Gastroesophageal sphincter (tissue), 4 donors: ENCODE measurements around the gene CASK. TPM values are rescaled to one million over a fixed set of nuclear protein-coding genes. Genes with fewer than 3 reads are reported as not detected.

ENCODE experiments used
- ATAC-seq: fragments of 150-250 bp; one replicate; pipeline ENCODE4 v1.9.1; 2016; ENCODE audit warnings: mild to moderate bottlenecking, moderate library complexity
- H3K27ac ChIP-seq, 4 donors: fragments of 200-600 bp; sonication (generic) in 3 of 4; 1 replicate in 3 of 4; 2 replicates in 1 of 4; pipeline ENCODE4 v1.5.1; 2016 to 2019
- H3K27me3 ChIP-seq: fragments of 200-600 bp; sonication (generic); one replicate; pipeline ENCODE4 v1.5.1; 2019
- H3K36me3 ChIP-seq, 2 donors: fragments of 200-600 bp; sonication (generic); one replicate each; pipeline ENCODE4 v1.5.1; 2019; ENCODE audit warnings: control low read depth in 1 of 2
- H3K4me1 ChIP-seq, 3 donors: fragments of 200-600 bp; sonication (generic); 1 replicate in 2 of 3; 2 replicates in 1 of 3; pipeline ENCODE4 v1.5.1; 2016 to 2019; ENCODE audit warnings: control low read depth in 2 of 3
- H3K4me3 ChIP-seq, 2 donors: fragments of 200-600 bp; sonication (generic); one replicate each; pipeline ENCODE4 v1.5.1; 2019; ENCODE audit warnings: mild to moderate bottlenecking in 1 of 2, moderate library complexity in 1 of 2
- H3K9me3 ChIP-seq, 3 donors: fragments of 200-600 bp; sonication (generic); one replicate each; pipeline ENCODE4 v1.5.1; 2017 to 2019; ENCODE audit warnings: control low read depth in 2 of 3
- CTCF ChIP-seq, 4 experiments: fragments of 200-600 bp in 2 of 4; fragments of 450-650 bp in 2 of 4; sonication (generic) in 1 of 4; IDR thresholded peaks; one replicate each; pipeline ENCODE4 v1.5.1; 2017 to 2019; ENCODE audit warnings: antibody characterized with exemption in 4 of 4, mild to moderate bottlenecking in 2 of 4, moderate library complexity in 2 of 4
- EP300 ChIP-seq: sonication (generic); formaldehyde crosslinking; IDR thresholded peaks from one replicate; pipeline ENCODE4 v1.6.1; 2017; ENCODE audit warnings: antibody characterized with exemption, mild to moderate bottlenecking
- POLR2A ChIP-seq, 2 donors: fragments of 450-650 bp; IDR thresholded peaks; one replicate each; pipeline ENCODE4 v1.6.1; 2017; ENCODE audit warnings: antibody characterized with exemption in 2 of 2, mild to moderate bottlenecking in 2 of 2, moderate library complexity in 1 of 2
- POLR2AphosphoS5 ChIP-seq: sonication (generic); formaldehyde crosslinking; IDR thresholded peaks from one replicate; pipeline ENCODE4 v1.6.1; 2017; ENCODE audit warnings: antibody characterized with exemption
- WGBS, 2 donors: methylation state at CpG; one replicate each; pipeline ENCODE4 v1.1.5; 2018; ENCODE audit warnings: low coverage in 1 of 2; 5-methylcytosine and 5-hydroxymethylcytosine counted together
- total RNA-seq, 4 donors: library from RNA; depleted of rRNA; stranded (reverse); fragments of >200 nt; gene quantifications; one replicate each; pipeline ENCODE4 v1.1.0, GENCODE V29; 2016

The CASK gene
- total RNA-seq, 4 donors from 2014 or later: 22.6 to 55.0 (median 30.5) TPM

GRCh38 chrX:41591906-41592305, 331.4 kb downstream of the CASK start:
- no peak overlapping the region for H3K27ac ChIP-seq
- no peaks in the 10 kb centered on the region for H3K36me3 ChIP-seq
- no peak for TF ChIP-seq POLR2A (IDR thresholded peaks at IDR 0.05)
- no peak for TF ChIP-seq EP300
- TF ChIP-seq POLR2AphosphoS5: no peak
- no peak for TF ChIP-seq CTCF (IDR thresholded peaks at IDR 0.05)
- no peaks in the 10 kb centered on the region for H3K27me3 ChIP-seq
- no peaks in the 10 kb centered on the region for H3K4me1 ChIP-seq
- H3K9me3 ChIP-seq: no peaks in the 10 kb centered on the region
- H3K4me3 ChIP-seq: no peak overlapping the region
- no peak for ATAC-seq
- 76 to 83% methylated on average over 1 to 4 of the region's 4 CpGs for WGBS, 2 donors

GRCh38 chrX:41590641-41591040, 332.7 kb downstream of the CASK start:
- no peak overlapping the region for H3K27ac ChIP-seq
- no peak for ATAC-seq
- no peaks in the 10 kb centered on the region for H3K9me3 ChIP-seq
- WGBS, 2 donors: 53 to 59% methylated on average over 3 of the region's 3 CpGs
- H3K36me3 ChIP-seq: no peaks in the 10 kb centered on the region
- H3K4me3 ChIP-seq: no peak overlapping the region
- H3K27me3 ChIP-seq: no peaks in the 10 kb centered on the region
- TF ChIP-seq CTCF (IDR thresholded peaks at IDR 0.05) (no peak), EP300 (no peak), POLR2A (IDR thresholded peaks at IDR 0.05) (no peak), POLR2AphosphoS5 (no peak)
- H3K4me1 ChIP-seq: no peaks in the 10 kb centered on the region

- no peak for TF ChIP-seq EP300
- no peak for TF ChIP-seq CTCF (IDR thresholded peaks at IDR 0.05)
- no peak for TF ChIP-seq POLR2A (IDR thresholded peaks at IDR 0.05)
- no peak for TF ChIP-seq POLR2AphosphoS5
- Histone ChIP-seq H3K27ac (peak overlapping the region in 1 of 4 donors; percentile 8), H3K9me3 (no peaks in the 10 kb centered on the region), H3K36me3 (no peaks in the 10 kb centered on the region), H3K27me3 (no peaks in the 10 kb centered on the region), H3K4me3 (peak overlapping the region; percentile 4 to 20), H3K4me1 (no peaks in the 10 kb centered on the region)
- no peak for ATAC-seq
- WGBS, 2 donors: 23 to 25% methylated on average over 4 of the region's 5 CpGs
These were observed 333.6 kb downstream of the CASK start for GRCh38 chrX:41589634-41590270.

GRCh38 chrX:41588271-41588670, 335.1 kb downstream of the CASK start:
- H3K36me3 ChIP-seq: no peaks in the 10 kb centered on the region
- no peaks in the 10 kb centered on the region for H3K27me3 ChIP-seq
- TF ChIP-seq CTCF (IDR thresholded peaks at IDR 0.05): no peak
- no peak for TF ChIP-seq EP300
- H3K4me1 ChIP-seq: no peaks in the 10 kb centered on the region
- 71 to 81% methylated on average over 1 to 3 of the region's 4 CpGs for WGBS, 2 donors
- H3K27ac ChIP-seq: no peak overlapping the region
- no peak overlapping the region for H3K4me3 ChIP-seq
- no peak for ATAC-seq
- H3K9me3 ChIP-seq: no peaks in the 10 kb centered on the region

GRCh38 chrX:41580423-41581064, 342.8 kb downstream of the CASK start:
- peaks cover 0 to 14% of the 10 kb centered on the region in 2 donors for H3K36me3 ChIP-seq
- ATAC-seq: no peak
- no peak overlapping the region for H3K4me3 ChIP-seq
- no peaks in the 10 kb centered on the region for H3K9me3 ChIP-seq
- H3K27me3 ChIP-seq: no peaks in the 10 kb centered on the region
- H3K27ac ChIP-seq: no peak overlapping the region
- 55 to 72% methylated on average over 5 of the region's 6 CpGs for WGBS, 2 donors
- TF ChIP-seq POLR2A (IDR thresholded peaks at IDR 0.05) (no peak), CTCF (IDR thresholded peaks at IDR 0.05) (no peak), EP300 (no peak), POLR2AphosphoS5 (no peak)
- no peaks in the 10 kb centered on the region for H3K4me1 ChIP-seq
